ENCODE measurements around the gene RAPSN.

Gene RAPSN

DNA sequence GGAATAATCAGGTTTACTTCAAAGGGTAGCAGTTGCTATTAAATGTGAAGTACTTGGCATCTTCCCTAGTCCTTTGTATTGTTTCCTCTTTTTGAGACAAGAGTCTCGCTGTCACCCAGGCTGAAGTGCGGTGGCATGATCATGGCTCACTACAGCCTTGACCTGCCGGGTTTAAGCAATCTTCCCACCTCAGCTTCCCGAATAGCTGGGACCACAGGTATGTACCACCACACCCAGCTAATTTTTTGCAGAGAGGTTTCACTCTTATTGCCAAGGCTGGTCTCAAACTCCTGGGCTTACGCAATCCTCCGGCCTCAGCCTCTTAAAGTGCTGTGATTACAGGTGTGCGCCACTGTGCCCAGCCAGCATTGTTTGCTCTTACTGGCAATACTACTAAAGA lies 36.2 kb upstream of the RAPSN start:
- Histone ChIP-seq H3K9me2 (replicated peaks; ENCODE audit: control insufficient read depth, low read length) (no peaks in the 10 kb centered on the region), H3K79me2 (ENCODE audit: control insufficient read depth, low read length) (peaks cover 16% of the 10 kb centered on the region), H4K20me1 (ENCODE audit: control insufficient read depth, insufficient read depth, low read depth, low read length) (no peaks in the 10 kb centered on the region), H3K4me1 (ENCODE audit: control insufficient read depth, low read length) (no peaks in the 10 kb centered on the region), H3K27ac (ENCODE audit: low read depth, low read length) (no peak overlapping the region), H3K27me3 (ENCODE audit: control insufficient read depth, low read length) (no peaks in the 10 kb centered on the region), H3K4me3 (ENCODE audit: low read length) (no peak overlapping the region), H3K36me3 (ENCODE audit: control insufficient read depth, low read length) (peaks cover 87% of the 10 kb centered on the region), H3F3A (ENCODE audit: control insufficient read depth, insufficient read depth) (peaks cover 7% of the 10 kb centered on the region), H3K4me2 (ENCODE audit: low read length) (no peak overlapping the region), H3K9me3 (ENCODE audit: control insufficient read depth, insufficient read depth, low read length) (no peaks in the 10 kb centered on the region)
- TF ChIP-seq EZH2phosphoT487 (IDR thresholded peaks at IDR 0.05; ENCODE audit: borderline replicate concordance, low read length) = no peak
- TF ChIP-seq, protein P1, sequence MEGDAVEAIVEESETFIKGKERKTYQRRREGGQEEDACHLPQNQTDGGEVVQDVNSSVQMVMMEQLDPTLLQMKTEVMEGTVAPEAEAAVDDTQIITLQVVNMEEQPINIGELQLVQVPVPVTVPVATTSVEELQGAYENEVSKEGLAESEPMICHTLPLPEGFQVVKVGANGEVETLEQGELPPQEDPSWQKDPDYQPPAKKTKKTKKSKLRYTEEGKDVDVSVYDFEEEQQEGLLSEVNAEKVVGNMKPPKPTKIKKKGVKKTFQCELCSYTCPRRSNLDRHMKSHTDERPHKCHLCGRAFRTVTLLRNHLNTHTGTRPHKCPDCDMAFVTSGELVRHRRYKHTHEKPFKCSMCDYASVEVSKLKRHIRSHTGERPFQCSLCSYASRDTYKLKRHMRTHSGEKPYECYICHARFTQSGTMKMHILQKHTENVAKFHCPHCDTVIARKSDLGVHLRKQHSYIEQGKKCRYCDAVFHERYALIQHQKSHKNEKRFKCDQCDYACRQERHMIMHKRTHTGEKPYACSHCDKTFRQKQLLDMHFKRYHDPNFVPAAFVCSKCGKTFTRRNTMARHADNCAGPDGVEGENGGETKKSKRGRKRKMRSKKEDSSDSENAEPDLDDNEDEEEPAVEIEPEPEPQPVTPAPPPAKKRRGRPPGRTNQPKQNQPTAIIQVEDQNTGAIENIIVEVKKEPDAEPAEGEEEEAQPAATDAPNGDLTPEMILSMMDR (IDR thresholded peaks at IDR 0.05; ENCODE audit: low read depth, low read length, poor library complexity, severe bottlenecking) = no peak

DNA sequence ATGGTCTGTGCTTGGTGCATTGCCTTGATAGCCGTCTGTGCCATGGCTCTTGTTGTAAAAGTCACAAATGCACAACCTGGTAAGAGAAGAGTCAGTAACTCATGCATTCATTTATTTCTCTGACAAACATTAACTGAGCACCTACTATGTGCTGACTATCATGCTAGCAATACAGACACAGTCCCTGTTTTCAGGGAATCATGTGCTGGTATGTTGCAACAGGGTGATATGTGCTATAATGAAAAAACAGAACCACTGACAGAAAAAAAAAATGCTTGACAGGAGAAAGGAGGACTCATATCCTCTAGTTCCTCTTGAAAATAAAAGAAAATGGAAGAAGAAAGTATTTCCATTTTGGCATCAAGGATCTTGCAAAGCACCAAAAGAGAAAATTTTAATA lies 34.5 kb upstream of the RAPSN start:
- H4K20me1 ChIP-seq (ENCODE audit: control insufficient read depth, insufficient read depth, low read depth, low read length) = no peaks in the 10 kb centered on the region
- no peak overlapping the region for H3K4me3 ChIP-seq (ENCODE audit: low read length)
- peaks cover 91% of the 10 kb centered on the region for H3K36me3 ChIP-seq (ENCODE audit: control insufficient read depth, low read length)
- H3K4me2 ChIP-seq (ENCODE audit: low read length) = no peak overlapping the region
- peaks cover 7% of the 10 kb centered on the region for H3F3A ChIP-seq (ENCODE audit: control insufficient read depth, insufficient read depth)
- H3K27ac ChIP-seq (ENCODE audit: low read depth, low read length) = no peak overlapping the region
- H3K4me1 ChIP-seq (ENCODE audit: control insufficient read depth, low read length) = no peaks in the 10 kb centered on the region
- H3K27me3 ChIP-seq (ENCODE audit: control insufficient read depth, low read length) = no peaks in the 10 kb centered on the region
- no peaks in the 10 kb centered on the region for H3K9me3 ChIP-seq (ENCODE audit: control insufficient read depth, insufficient read depth, low read length)
- no peak for TF ChIP-seq EZH2phosphoT487 (IDR thresholded peaks at IDR 0.05; ENCODE audit: borderline replicate concordance, low read length)
- TF ChIP-seq, protein P1 (IDR thresholded peaks at IDR 0.05; ENCODE audit: low read depth, low read length, poor library complexity, severe bottlenecking) = no peak
- H3K9me2 ChIP-seq (replicated peaks; ENCODE audit: control insufficient read depth, low read length) = no peaks in the 10 kb centered on the region
- peaks cover 4% of the 10 kb centered on the region; the same call in 1 of the 2 replicates for H3K79me2 ChIP-seq (ENCODE audit: control insufficient read depth, low read length)

DNA sequence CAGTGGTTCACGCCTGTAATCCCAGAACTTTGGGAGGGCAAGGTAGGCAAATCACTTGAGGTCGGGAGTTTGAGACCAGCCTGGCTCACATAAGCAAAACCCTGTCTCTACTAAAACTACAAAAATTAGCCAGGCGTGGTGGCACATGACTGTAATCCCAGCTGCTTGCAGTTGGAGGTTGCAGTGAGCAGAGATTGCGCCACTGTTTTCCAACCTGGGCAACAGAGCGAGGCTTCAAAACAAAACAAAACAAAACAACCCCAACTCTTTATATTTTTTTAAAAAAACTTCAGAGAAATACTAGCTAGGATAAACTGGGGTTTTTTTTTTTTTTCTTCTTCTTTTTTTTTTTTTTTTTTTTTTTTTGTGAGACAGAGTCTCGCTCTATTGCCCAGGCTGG lies 31.8 kb upstream of the RAPSN start:
- Histone ChIP-seq H3K27me3 (ENCODE audit: control insufficient read depth, low read length) (no peaks in the 10 kb centered on the region), H3F3A (ENCODE audit: control insufficient read depth, insufficient read depth) (peaks cover 7% of the 10 kb centered on the region), H3K27ac (ENCODE audit: low read depth, low read length) (no peak overlapping the region), H3K79me2 (ENCODE audit: control insufficient read depth, low read length) (no peaks in the 10 kb centered on the region), H3K4me2 (ENCODE audit: low read length) (no peak overlapping the region), H3K4me3 (ENCODE audit: low read length) (no peak overlapping the region), H3K9me3 (ENCODE audit: control insufficient read depth, insufficient read depth, low read length) (no peaks in the 10 kb centered on the region), H4K20me1 (ENCODE audit: control insufficient read depth, insufficient read depth, low read depth, low read length) (no peaks in the 10 kb centered on the region), H3K4me1 (ENCODE audit: control insufficient read depth, low read length) (no peaks in the 10 kb centered on the region), H3K36me3 (ENCODE audit: control insufficient read depth, low read length) (peaks cover 93% of the 10 kb centered on the region), H3K9me2 (replicated peaks; ENCODE audit: control insufficient read depth, low read length) (no peaks in the 10 kb centered on the region)
- TF ChIP-seq, protein P1 (IDR thresholded peaks at IDR 0.05; ENCODE audit: low read depth, low read length, poor library complexity, severe bottlenecking) = no peak
- no peak for TF ChIP-seq EZH2phosphoT487 (IDR thresholded peaks at IDR 0.05; ENCODE audit: borderline replicate concordance, low read length)
